ENCODE measurements around the gene SDHD.
A peak's percentile ranks its signal among the peaks of the same experiment; 100 is the strongest.

SDHD gene

GRCh38 chr11:112058103-112058502 is 28.6 kb upstream of the SDHD start:
- no peak for TF ChIP-seq SIN3A (IDR thresholded peaks at IDR 0.05; ENCODE audit: borderline replicate concordance, insufficient read depth, low read length)
- TF ChIP-seq TAF1 (IDR thresholded peaks at IDR 0.05; ENCODE audit: borderline replicate concordance, insufficient read depth, low read length), result no peak
- TF ChIP-seq, protein P1, sequence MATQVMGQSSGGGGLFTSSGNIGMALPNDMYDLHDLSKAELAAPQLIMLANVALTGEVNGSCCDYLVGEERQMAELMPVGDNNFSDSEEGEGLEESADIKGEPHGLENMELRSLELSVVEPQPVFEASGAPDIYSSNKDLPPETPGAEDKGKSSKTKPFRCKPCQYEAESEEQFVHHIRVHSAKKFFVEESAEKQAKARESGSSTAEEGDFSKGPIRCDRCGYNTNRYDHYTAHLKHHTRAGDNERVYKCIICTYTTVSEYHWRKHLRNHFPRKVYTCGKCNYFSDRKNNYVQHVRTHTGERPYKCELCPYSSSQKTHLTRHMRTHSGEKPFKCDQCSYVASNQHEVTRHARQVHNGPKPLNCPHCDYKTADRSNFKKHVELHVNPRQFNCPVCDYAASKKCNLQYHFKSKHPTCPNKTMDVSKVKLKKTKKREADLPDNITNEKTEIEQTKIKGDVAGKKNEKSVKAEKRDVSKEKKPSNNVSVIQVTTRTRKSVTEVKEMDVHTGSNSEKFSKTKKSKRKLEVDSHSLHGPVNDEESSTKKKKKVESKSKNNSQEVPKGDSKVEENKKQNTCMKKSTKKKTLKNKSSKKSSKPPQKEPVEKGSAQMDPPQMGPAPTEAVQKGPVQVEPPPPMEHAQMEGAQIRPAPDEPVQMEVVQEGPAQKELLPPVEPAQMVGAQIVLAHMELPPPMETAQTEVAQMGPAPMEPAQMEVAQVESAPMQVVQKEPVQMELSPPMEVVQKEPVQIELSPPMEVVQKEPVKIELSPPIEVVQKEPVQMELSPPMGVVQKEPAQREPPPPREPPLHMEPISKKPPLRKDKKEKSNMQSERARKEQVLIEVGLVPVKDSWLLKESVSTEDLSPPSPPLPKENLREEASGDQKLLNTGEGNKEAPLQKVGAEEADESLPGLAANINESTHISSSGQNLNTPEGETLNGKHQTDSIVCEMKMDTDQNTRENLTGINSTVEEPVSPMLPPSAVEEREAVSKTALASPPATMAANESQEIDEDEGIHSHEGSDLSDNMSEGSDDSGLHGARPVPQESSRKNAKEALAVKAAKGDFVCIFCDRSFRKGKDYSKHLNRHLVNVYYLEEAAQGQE (IDR thresholded peaks at IDR 0.05; ENCODE audit: insufficient read depth in 1 of 2, low read depth in 2 of 2, low read length in 2 of 2), result no peak

- no peak for TF ChIP-seq FOXP2 (optimal IDR thresholded peaks at IDR 0.05; ENCODE audit: borderline replicate concordance, extremely low read depth, extremely low read length, insufficient read depth)
- no peak for TF ChIP-seq SIN3A (IDR thresholded peaks at IDR 0.05; ENCODE audit: borderline replicate concordance, insufficient read depth, low read length)
- no peak for TF ChIP-seq TAF1 (IDR thresholded peaks at IDR 0.05; ENCODE audit: borderline replicate concordance, insufficient read depth, low read length)
- TF ChIP-seq POLR2AphosphoS5 (IDR thresholded peaks at IDR 0.05; ENCODE audit: low read depth, low read length), result no peak
- TF ChIP-seq, protein P1 (IDR thresholded peaks at IDR 0.05; ENCODE audit: insufficient read depth in 1 of 2, low read depth in 2 of 2, low read length in 2 of 2), result no peak
Measured at GRCh38 chr11:112062923-112063322, 23.8 kb upstream of the SDHD start.

DNA sequence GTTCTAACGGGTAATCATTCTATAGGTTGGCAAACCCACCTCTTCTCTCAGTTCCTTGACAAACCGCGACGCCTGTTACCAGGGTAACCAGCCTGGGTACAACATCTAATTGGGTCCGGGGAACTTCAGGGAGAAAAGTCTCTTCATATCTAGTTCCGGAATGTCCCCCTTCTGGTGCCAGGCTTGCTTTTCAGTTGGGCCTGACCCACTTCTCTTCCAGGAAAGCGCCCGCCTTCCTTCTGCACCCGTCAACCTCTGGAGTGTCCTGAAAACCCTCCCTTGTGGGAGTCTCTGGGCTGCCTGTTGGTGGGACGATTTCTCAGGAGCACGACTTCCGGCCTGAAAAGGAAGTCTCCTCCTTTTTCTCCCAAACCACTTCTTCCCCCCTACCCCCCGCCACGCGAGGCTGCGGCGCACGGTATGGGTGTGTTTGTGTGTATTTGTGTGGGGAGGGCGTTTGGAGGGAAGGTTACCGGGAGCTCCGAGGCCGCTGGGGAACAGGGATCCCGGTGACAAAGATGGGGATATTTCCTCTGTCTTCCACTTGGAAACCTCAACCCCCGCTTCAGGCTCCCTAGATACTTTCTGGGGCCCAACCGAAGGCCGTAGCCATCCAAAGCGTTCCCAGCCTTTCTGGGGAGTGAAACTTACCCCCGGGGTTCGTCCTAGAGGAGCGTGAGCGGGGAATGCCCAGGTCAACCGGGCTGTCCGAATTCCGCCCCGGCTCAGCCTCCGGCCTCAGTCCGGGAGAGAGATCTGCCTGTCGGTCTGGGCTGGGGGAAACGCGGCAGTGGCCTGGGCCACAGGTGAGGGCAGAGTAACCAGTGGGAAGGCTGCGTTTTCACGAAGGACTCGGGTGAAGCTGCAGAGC is 12.5 kb upstream of the SDHD start, which contains the start of the genes NKAPD1 and PIH1D2:
NKAPD1 (plus strand) TSS at position 359 of the 871 bp plus-strand sequence. CDS start 1,276 bp downstream, outside the sequence.
PIH1D2 (minus strand) TSS at position 77 of the 871 bp plus-strand sequence. CDS start 843 bp downstream, outside the sequence.
- TF ChIP-seq FOXP2 (optimal IDR thresholded peaks at IDR 0.05; ENCODE audit: borderline replicate concordance, extremely low read depth, extremely low read length, insufficient read depth), result no peak
- TF ChIP-seq, protein P1 (IDR thresholded peaks at IDR 0.05; ENCODE audit: insufficient read depth in 1 of 2, low read depth in 2 of 2, low read length in 2 of 2), result 0 out of 4 replicates have a peak, but pooled peaks of 1 of the 2 experiments have one; percentile 9
- peak; percentile 72; the same call in 1 of the 2 replicates for TF ChIP-seq POLR2AphosphoS5 (IDR thresholded peaks at IDR 0.05; ENCODE audit: low read depth, low read length)
- TF ChIP-seq TAF1 (IDR thresholded peaks at IDR 0.05; ENCODE audit: borderline replicate concordance, insufficient read depth, low read length), result peak; percentile 79; the same call in 1 of the 2 replicates
- TF ChIP-seq SIN3A (IDR thresholded peaks at IDR 0.05; ENCODE audit: borderline replicate concordance, insufficient read depth, low read length), result peak; percentile 65; the same call in 1 of the 2 replicates

GRCh38 chr11:112082729-112083128 is 3.9 kb upstream of the SDHD start:
- TF ChIP-seq FOXP2 (optimal IDR thresholded peaks at IDR 0.05; ENCODE audit: borderline replicate concordance, extremely low read depth, extremely low read length, insufficient read depth) (no peak), TAF1 (IDR thresholded peaks at IDR 0.05; ENCODE audit: borderline replicate concordance, insufficient read depth, low read length) (no peak), POLR2AphosphoS5 (IDR thresholded peaks at IDR 0.05; ENCODE audit: low read depth, low read length) (no peak; the same call in 1 of the 2 replicates), SIN3A (IDR thresholded peaks at IDR 0.05; ENCODE audit: borderline replicate concordance, insufficient read depth, low read length) (no peak)
- TF ChIP-seq, protein P1 (IDR thresholded peaks at IDR 0.05; ENCODE audit: insufficient read depth in 1 of 2, low read depth in 2 of 2, low read length in 2 of 2), result no peak

Measured in PFSK-1 (cell line).